A172 (cell line): ENCODE results near the gene USP6NL. TPM values are rescaled to one million over a fixed set of nuclear protein-coding genes. Genes with fewer than 3 reads are reported as not detected.

Source experiments
- DNase-seq: peaks from one replicate; pipeline ENCODE4 v3.0.0-alpha.2; 2015; ENCODE audit warnings: low spot score
- total RNA-seq: library from RNA; depleted of rRNA; stranded (reverse); fragments of >200 nt; shearing (Covaris generic); gene quantifications from 2 replicates; pipeline ENCODE4 v1.2.3, GENCODE V29; 2014

Gene USP6NL
- total RNA-seq, 1 experiment from 2014 or later: 19.8 TPM

GRCh38 chr10:11479300-11479699, 132.2 kb downstream of the USP6NL start:
- no peak for DNase-seq

GRCh38 chr10:11478807-11479206, 132.6 kb downstream of the USP6NL start:
- no peak for DNase-seq

GRCh38 chr10:11475831-11476434, 135.5 kb downstream of the USP6NL start:
- DNase-seq: no peak

- no peak for DNase-seq
Observed at GRCh38 chr10:11473128-11473760, 138.2 kb downstream of the USP6NL start.

GRCh38 chr10:11472158-11472753, 139.2 kb downstream of the USP6NL start:
- DNase-seq: peak; percentile 48

GRCh38 chr10:11469575-11470391, 141.7 kb downstream of the USP6NL start:
- no peak for DNase-seq

- no peak for DNase-seq
Observed at GRCh38 chr10:11468126-11468742, 143.2 kb downstream of the USP6NL start.

GRCh38 chr10:11465406-11465805, 146.0 kb downstream of the USP6NL start:
- DNase-seq: no peak

GRCh38 chr10:11463111-11463510, 148.3 kb downstream of the USP6NL start:
- DNase-seq: no peak

GRCh38 chr10:11462071-11462470, 149.4 kb downstream of the USP6NL start:
- DNase-seq: no peak

- DNase-seq: no peak
Observed at GRCh38 chr10:11457336-11457735, 154.1 kb downstream of the USP6NL start.

GRCh38 chr10:11454958-11455566, 156.4 kb downstream of the USP6NL start:
- no peak for DNase-seq

- no peak for DNase-seq
Observed at GRCh38 chr10:11454160-11454559, 157.3 kb downstream of the USP6NL start.

- DNase-seq: no peak
Observed at GRCh38 chr10:11451640-11452260, 159.7 kb downstream of the USP6NL start.

- no peak for DNase-seq
Observed at GRCh38 chr10:11450427-11450826, 161.0 kb downstream of the USP6NL start.

GRCh38 chr10:11449761-11450160, 161.7 kb downstream of the USP6NL start:
- no peak for DNase-seq

- DNase-seq: no peak
Observed at GRCh38 chr10:11448545-11449244, 162.8 kb downstream of the USP6NL start.

- DNase-seq: no peak
Observed at GRCh38 chr10:11448190-11448544, 163.3 kb downstream of the USP6NL start.

GRCh38 chr10:11447586-11447985, 163.9 kb downstream of the USP6NL start:
- DNase-seq: no peak

GRCh38 chr10:11446864-11447263, 164.6 kb downstream of the USP6NL start:
- no peak for DNase-seq

- DNase-seq: no peak
Observed at GRCh38 chr10:11446133-11446532, 165.3 kb downstream of the USP6NL start.
